OCI-LY3 (cell line): ENCODE results near the gene LIMD2.

Experiments used
- H2AFZ ChIP-seq: fragments of 200-600, 300-600 bp; shearing (Covaris generic); 2 replicates; pipeline ENCODE4 v1.6.0; 2014; ENCODE audit warnings: antibody characterized with exemption, low read depth, low read length
- H3K27ac ChIP-seq: fragments of 200-600, 300-600 bp; sonication (generic); 2 replicates; pipeline ENCODE4 v1.5.1; 2014; ENCODE audit warnings: mild to moderate bottlenecking, low read length, moderate library complexity, mixed read lengths
- H3K27me3 ChIP-seq: fragments of 200-600, 300-600 bp; sonication (generic); 2 replicates; pipeline ENCODE4 v1.6.1; 2014; ENCODE audit warnings: low read depth, low read length, mixed read lengths
- H3K36me3 ChIP-seq: fragments of 200-600, 300-600 bp; sonication (generic); replicated peaks from 2 replicates; pipeline ENCODE3; 2014; ENCODE audit warnings: low read depth, low read length, mixed read lengths
- H3K4me1 ChIP-seq: fragments of 300-600, 200-600 bp; sonication (generic); 2 replicates; pipeline ENCODE4 v1.6.1; 2014; ENCODE audit warnings: low read length, mixed read lengths
- H3K4me2 ChIP-seq: fragments of 200-600, 300-600 bp; sonication (generic); 2 replicates; pipeline ENCODE4 v1.6.1; 2014; ENCODE audit warnings: low read length, mixed read lengths
- H3K4me3 ChIP-seq: fragments of 300-600, 200-600 bp; sonication (generic); 2 replicates; pipeline ENCODE4 v1.5.1; 2014; ENCODE audit warnings: antibody characterized with exemption, mild to moderate bottlenecking, low read length, moderate library complexity
- H3K79me2 ChIP-seq: fragments of 300-600, 200-600 bp; shearing (Covaris generic); 2 replicates; pipeline ENCODE4 v1.6.1; 2014; ENCODE audit warnings: mild to moderate bottlenecking, low read length, mixed read lengths
- H3K9ac ChIP-seq: fragments of 300-600, 200-600 bp; shearing (Covaris generic); 2 replicates; pipeline ENCODE4 v1.6.0; 2014; ENCODE audit warnings: mild to moderate bottlenecking, low read length, moderate library complexity
- H3K9me3 ChIP-seq: fragments of 200-600, 300-600 bp; shearing (Covaris generic); 2 replicates; pipeline ENCODE4 v1.6.1; 2014; ENCODE audit warnings: low read length, mixed read lengths; ENCODE audit not compliant: insufficient read depth
- H4K20me1 ChIP-seq: fragments of 200-600, 300-600 bp; sonication (generic); 2 replicates; pipeline ENCODE4 v1.6.1; 2016; ENCODE audit warnings: low read length, mixed read lengths; ENCODE audit not compliant: insufficient read depth
- EZH2phosphoT487 ChIP-seq: fragments of 200-600 bp; shearing (Covaris generic); IDR thresholded peaks from 2 replicates; pipeline ENCODE4 v1.6.1; 2018; ENCODE audit warnings: antibody characterized with exemption, mixed run types, low read depth
- TF ChIP-seq, protein P1 (sequence below): fragments of 200-600, 300-600 bp; sonication (generic); IDR thresholded peaks from 2 replicates; pipeline ENCODE4 v1.5.1; 2014; ENCODE audit warnings: antibody characterized with exemption, low read length, low read depth

Gene LIMD2

DNA sequence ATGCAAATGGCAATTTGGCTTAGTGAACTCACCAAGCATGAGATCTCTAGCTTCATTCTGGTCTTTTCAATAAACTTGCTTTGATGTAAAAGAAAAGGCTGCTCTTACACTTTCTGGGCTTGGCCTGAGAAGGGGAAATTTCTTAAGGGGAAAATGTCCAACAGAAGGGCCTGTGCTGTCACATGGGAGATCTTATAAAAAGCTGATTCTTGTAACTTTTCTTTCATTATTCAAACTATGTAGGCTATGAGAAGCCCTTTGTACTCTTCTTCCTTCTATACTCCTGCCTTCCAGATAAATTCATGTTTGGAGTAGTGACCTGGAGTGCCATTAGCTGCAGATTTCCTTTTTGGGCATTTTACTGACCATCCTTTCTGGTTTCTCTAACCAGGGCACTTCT lies 16.9 kb downstream of the LIMD2 start:
- H3K4me2 ChIP-seq: no peak overlapping the region
- no peak for TF ChIP-seq EZH2phosphoT487
- TF ChIP-seq, protein P1, sequence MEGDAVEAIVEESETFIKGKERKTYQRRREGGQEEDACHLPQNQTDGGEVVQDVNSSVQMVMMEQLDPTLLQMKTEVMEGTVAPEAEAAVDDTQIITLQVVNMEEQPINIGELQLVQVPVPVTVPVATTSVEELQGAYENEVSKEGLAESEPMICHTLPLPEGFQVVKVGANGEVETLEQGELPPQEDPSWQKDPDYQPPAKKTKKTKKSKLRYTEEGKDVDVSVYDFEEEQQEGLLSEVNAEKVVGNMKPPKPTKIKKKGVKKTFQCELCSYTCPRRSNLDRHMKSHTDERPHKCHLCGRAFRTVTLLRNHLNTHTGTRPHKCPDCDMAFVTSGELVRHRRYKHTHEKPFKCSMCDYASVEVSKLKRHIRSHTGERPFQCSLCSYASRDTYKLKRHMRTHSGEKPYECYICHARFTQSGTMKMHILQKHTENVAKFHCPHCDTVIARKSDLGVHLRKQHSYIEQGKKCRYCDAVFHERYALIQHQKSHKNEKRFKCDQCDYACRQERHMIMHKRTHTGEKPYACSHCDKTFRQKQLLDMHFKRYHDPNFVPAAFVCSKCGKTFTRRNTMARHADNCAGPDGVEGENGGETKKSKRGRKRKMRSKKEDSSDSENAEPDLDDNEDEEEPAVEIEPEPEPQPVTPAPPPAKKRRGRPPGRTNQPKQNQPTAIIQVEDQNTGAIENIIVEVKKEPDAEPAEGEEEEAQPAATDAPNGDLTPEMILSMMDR: no peak
- no peak overlapping the region for H3K9ac ChIP-seq

DNA sequence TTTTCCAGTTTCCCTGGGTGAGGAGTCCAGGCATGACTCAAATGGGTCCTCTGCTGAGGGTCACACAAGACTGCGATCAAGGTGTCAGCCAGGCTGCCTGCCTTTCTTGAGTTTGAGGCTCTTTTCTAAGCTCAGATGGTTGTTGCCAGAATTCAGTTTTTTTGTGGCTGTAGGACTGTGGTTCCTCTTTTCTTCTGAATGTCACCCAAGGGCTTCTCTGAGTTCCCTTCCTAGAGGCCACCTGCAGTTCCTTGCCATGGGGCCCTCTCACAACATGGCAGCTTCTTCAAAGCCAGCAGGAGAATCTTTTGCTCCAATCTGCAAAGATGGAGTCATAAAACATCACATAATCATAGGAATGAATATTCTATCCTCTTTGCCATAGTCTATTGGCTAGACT lies 17.5 kb downstream of the LIMD2 start:
- Histone ChIP-seq H3K27me3 (no peaks in the 10 kb centered on the region), H3K4me1 (peaks cover 25% of the 10 kb centered on the region), H3K9ac (no peak overlapping the region), H3K9me3 (no peaks in the 10 kb centered on the region), H3K4me2 (no peak overlapping the region), H3K27ac (no peak overlapping the region), H2AFZ (no peak overlapping the region), H3K4me3 (no peak overlapping the region), H3K79me2 (no peaks in the 10 kb centered on the region), H3K36me3 (peaks cover 17% of the 10 kb centered on the region), H4K20me1 (no peaks in the 10 kb centered on the region)
- TF ChIP-seq EZH2phosphoT487: no peak
- TF ChIP-seq, protein P1: no peak

More for the DNA sequence above, 16.9 kb downstream of the LIMD2 start:
- H2AFZ ChIP-seq: no peak overlapping the region
- no peaks in the 10 kb centered on the region for H3K27me3 ChIP-seq
- peaks cover 29% of the 10 kb centered on the region for H3K4me1 ChIP-seq
- no peak overlapping the region for H3K27ac ChIP-seq
- H4K20me1 ChIP-seq: no peaks in the 10 kb centered on the region
- no peak overlapping the region for H3K4me3 ChIP-seq
- no peaks in the 10 kb centered on the region for H3K79me2 ChIP-seq
- H3K9me3 ChIP-seq: no peaks in the 10 kb centered on the region
- H3K36me3 ChIP-seq: peaks cover 17% of the 10 kb centered on the region

DNA sequence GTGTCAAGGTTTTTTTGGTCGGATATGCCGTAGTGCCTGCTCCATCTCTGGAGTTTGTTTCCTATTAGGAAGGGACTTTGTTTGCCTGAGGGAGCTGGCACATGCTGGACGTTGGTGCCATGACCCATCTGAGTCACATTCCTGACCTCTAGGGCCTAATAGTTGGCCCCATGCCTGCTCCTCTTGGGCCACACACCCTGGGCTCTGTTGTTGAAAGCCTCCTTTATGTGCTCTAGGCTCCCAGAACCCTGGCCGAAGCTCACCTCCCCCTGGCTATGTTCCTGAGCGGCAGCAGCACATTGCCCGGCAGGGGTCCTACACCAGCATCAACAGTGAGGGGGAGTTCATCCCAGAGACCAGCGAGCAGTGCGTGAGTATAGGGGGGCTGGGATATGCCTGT lies 18.4 kb downstream of the LIMD2 start:
- H4K20me1 ChIP-seq: no peaks in the 10 kb centered on the region
- TF ChIP-seq EZH2phosphoT487: no peak
- TF ChIP-seq, protein P1: no peak
- no peak overlapping the region for H2AFZ ChIP-seq
- no peak overlapping the region for H3K27ac ChIP-seq
- H3K9me3 ChIP-seq: no peaks in the 10 kb centered on the region
- no peak overlapping the region for H3K9ac ChIP-seq
- H3K27me3 ChIP-seq: no peaks in the 10 kb centered on the region
- peaks cover 20% of the 10 kb centered on the region for H3K36me3 ChIP-seq
- H3K79me2 ChIP-seq: no peaks in the 10 kb centered on the region
- H3K4me1 ChIP-seq: peaks cover 20% of the 10 kb centered on the region
- no peak overlapping the region for H3K4me2 ChIP-seq
- no peak overlapping the region for H3K4me3 ChIP-seq

DNA sequence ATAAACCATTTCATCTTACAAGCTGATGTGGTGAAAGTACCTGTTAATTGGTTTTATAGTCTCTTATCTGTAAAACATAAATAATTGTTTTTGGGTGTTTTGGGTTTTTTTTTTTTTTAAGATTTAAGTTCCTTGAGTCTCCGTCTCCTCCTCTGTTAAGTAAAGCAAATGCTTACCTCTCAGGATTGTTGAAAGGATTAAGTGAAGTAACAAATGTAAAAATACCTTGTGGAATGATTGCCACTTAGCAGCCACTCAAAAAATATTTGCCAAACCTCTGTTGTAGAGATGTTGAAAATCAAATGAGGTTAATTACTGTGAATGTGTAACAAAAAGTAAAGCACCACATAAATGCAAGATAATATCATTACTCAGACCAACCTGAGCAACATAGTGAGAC lies 19.2 kb downstream of the LIMD2 start:
- Histone ChIP-seq H4K20me1 (no peaks in the 10 kb centered on the region), H3K4me2 (no peak overlapping the region), H2AFZ (no peak overlapping the region), H3K4me3 (no peak overlapping the region), H3K4me1 (peaks cover 12% of the 10 kb centered on the region), H3K9me3 (no peaks in the 10 kb centered on the region), H3K9ac (no peak overlapping the region), H3K79me2 (no peaks in the 10 kb centered on the region), H3K27ac (no peak overlapping the region), H3K36me3 (peaks cover 20% of the 10 kb centered on the region), H3K27me3 (no peaks in the 10 kb centered on the region)
- TF ChIP-seq EZH2phosphoT487: no peak
- TF ChIP-seq, protein P1: no peak
